Stimulated activated CD4-positive, alpha-beta T cell treated with anti-CD3 and anti-CD28 coated beads, Interleukin-12 subunit alpha, Interleukin-12 subunit beta, amount 100 ng/mL, for 24 hours (primary cell): ENCODE measurements around the gene ACP2.
A peak's percentile ranks its signal among the peaks of the same experiment; 100 is the strongest.
"Not testable (repeated sequence)": the region's sequence is repeated elsewhere in the genome, so short reads cannot be mapped to it uniquely, and the experiment has no call there.

Experiments
- DNase-seq, 2 experiments: peaks; one replicate each; pipeline ENCODE4 v3.0.0-alpha.2; 2020; ENCODE audit warnings: low read depth in 2 of 2

ACP2 gene

GRCh38 chr11:47243454-47243853 is 5.2 kb downstream of the ACP2 start:
- no peak for DNase-seq

- no peak for DNase-seq
Observed at GRCh38 chr11:47242596-47243192, 5.9 kb downstream of the ACP2 start.

- no peak for DNase-seq
Observed at GRCh38 chr11:47241841-47242301, 6.7 kb downstream of the ACP2 start.

- DNase-seq = no peak
Observed at GRCh38 chr11:47239852-47240251, 8.8 kb downstream of the ACP2 start.

GRCh38 chr11:47236482-47236881 is 12.1 kb downstream of the ACP2 start:
- DNase-seq = no peak

GRCh38 chr11:47235163-47235562 is 13.5 kb downstream of the ACP2 start:
- DNase-seq = no peak

GRCh38 chr11:47234669-47235100 is 13.9 kb downstream of the ACP2 start:
- DNase-seq = peak in 1 of 2 experiments; percentile 31

GRCh38 chr11:47233989-47234668 is 14.5 kb downstream of the ACP2 start:
- no peak for DNase-seq

- DNase-seq = no peak
Observed at GRCh38 chr11:47233051-47233450, 15.6 kb downstream of the ACP2 start.

- no peak for DNase-seq
Observed at GRCh38 chr11:47229161-47229560, 19.5 kb downstream of the ACP2 start.

GRCh38 chr11:47225552-47226400 is 22.8 kb downstream of the ACP2 start:
- no peak for DNase-seq

GRCh38 chr11:47222696-47223095 is 25.9 kb downstream of the ACP2 start:
- no peak for DNase-seq

GRCh38 chr11:47220401-47220821 is 28.2 kb downstream of the ACP2 start:
- no peak for DNase-seq

GRCh38 chr11:47216121-47216798 is 32.4 kb downstream of the ACP2 start:
- DNase-seq = peak; percentile 49 to 63

- DNase-seq = no peak
Observed at GRCh38 chr11:47215366-47215910, 33.2 kb downstream of the ACP2 start.

GRCh38 chr11:47213950-47214565 is 34.6 kb downstream of the ACP2 start:
- DNase-seq = peak; percentile 65 to 79

- no peak for DNase-seq
Observed at GRCh38 chr11:47212938-47213337, 35.7 kb downstream of the ACP2 start.

GRCh38 chr11:47208628-47209027 is 40.0 kb downstream of the ACP2 start:
- no peak for DNase-seq

GRCh38 chr11:47208008-47208552 is 40.5 kb downstream of the ACP2 start:
- not testable (repeated sequence) for DNase-seq

- DNase-seq = no peak
Observed at GRCh38 chr11:47207459-47207858, 41.2 kb downstream of the ACP2 start.

GRCh38 chr11:47206577-47206976 is 42.0 kb downstream of the ACP2 start:
- not testable (repeated sequence) for DNase-seq
